ENCODE results near the gene C1orf50. TPM values are rescaled to one million over a fixed set of nuclear protein-coding genes. Genes with fewer than 3 reads are reported as not detected.

The C1orf50 gene
- total RNA-seq, 1 donor from 2014 or later = 3.8 TPM

DNA sequence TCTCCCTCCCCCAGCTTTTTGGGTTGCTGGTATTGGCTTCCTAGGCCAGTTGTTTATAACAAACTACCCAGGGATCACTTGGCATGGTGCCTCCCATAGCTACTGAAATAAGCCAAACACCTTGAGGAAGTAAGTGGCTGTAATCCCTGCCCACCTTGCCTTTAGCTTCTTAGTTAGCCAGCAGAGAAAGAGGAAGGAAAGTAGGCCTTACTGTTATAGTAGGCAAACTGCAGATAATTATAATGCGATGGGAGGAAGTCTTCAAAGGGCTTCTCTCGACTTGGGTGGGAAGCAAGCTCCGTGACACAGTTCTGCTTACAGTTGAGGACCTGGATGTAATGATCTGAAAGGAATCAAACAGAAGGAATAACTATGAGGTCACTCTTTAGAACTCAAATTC, 8.4 kb upstream of the C1orf50 start:
- DNase-seq (ENCODE audit: low read depth in 2 of 2) = no peak

GRCh38 chr1:42759114-42759513, 7.9 kb upstream of the C1orf50 start:
- no peak for DNase-seq (ENCODE audit: low read depth in 2 of 2)

GRCh38 chr1:42761567-42761966, 5.5 kb upstream of the C1orf50 start:
- DNase-seq (ENCODE audit: low read depth in 2 of 2) = no peak

GRCh38 chr1:42762269-42762668, 4.8 kb upstream of the C1orf50 start:
- peak in 1 of 2 donors; percentile 27 for DNase-seq (ENCODE audit: low read depth in 2 of 2)

DNA sequence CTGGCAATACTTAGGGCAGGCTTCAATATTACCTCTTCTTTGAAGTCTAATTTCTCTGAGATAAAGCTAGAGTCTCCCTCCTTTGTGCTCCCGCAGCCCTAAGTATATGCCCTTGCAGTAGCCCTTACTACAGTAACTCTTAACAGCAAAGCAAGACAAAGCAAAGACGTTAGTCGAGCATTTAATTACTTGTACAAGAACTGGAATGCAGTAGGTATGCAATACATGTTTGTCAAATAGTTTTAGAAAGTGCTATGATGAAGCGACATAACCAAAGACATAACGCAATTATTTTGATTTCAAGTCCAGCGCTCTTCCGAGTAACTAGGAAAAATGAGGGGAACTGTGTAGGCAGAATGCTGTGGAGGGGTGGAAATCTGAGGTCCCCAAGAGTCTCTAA, 1.8 kb upstream of the C1orf50 start:
- DNase-seq (ENCODE audit: low read depth in 2 of 2) = no peak

GRCh38 chr1:42765832-42766740, 963 bp upstream of the C1orf50 start:
- DNase-seq (ENCODE audit: low read depth in 2 of 2) = peak; percentile 74

GRCh38 chr1:42767510-42768000, 506 bp downstream of the C1orf50 start:
- DNase-seq (ENCODE audit: low read depth in 2 of 2) = no peak

DNA sequence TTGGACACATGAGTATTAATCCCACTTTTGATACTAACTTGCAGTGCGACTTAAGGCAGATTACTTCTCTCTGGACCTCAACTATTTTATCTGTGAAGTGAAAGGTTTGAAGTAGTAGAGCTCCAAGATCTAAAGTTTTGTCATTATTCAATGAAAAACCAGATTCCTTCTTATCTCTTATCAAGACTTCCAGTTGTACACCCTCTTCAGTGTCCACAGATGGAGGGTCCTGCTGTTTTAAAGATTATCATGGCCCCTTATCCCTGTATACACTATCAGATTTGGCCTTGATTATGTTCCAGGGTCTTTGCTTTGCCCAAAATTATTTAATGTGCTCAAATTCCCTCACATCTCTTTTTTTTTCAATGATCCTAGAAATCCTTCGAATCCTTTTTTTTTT, 1.1 kb downstream of the C1orf50 start:
- DNase-seq (ENCODE audit: low read depth in 2 of 2) = no peak

DNA sequence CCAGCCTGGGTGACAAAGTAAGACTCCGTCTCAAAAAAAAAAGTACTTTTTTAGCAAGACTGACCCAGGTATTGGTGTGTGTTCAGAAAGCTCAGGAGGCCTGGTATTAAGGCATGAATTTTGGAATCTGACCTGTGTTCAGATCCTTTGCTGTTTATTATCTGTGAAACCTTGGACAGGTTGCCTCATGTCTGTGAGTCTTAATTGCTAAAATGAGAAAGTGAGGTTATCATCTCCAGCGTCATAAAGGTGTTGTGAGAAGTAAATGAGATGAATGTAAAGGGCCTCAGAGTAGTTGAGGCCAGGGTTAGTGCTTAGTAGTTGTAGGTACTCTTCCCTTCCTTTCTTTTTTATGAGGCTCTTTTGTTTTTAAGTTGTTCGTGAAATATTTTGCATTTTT, 2.8 kb downstream of the C1orf50 start:
- no peak for DNase-seq (ENCODE audit: low read depth in 2 of 2)

GRCh38 chr1:42773420-42773819, 6.4 kb downstream of the C1orf50 start:
- DNase-seq (ENCODE audit: low read depth in 2 of 2) = no peak

- peak in 1 of 2 donors; percentile 15 for DNase-seq (ENCODE audit: low read depth in 2 of 2)
Measured at GRCh38 chr1:42774928-42775526, 8.0 kb downstream of the C1orf50 start.

DNA sequence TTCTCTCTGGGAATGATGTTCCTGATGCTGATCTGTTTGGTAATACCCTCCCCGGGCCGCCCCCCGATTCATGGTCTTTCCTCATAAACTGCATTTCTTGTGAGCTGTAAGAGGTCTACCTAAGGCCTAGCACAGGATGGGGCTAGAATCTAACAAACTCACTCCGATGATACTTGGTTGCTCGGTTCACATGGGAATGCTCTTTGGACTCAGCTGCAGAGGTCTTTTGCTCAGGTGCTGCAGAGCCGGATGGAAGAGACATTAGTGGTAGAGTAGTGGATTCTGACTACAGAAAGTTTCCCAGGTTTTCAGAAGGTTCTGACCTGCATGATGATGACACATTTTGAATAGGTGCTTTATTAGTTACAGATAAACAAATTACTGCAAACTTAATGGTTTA, 9.5 kb downstream of the C1orf50 start:
- no peak for DNase-seq (ENCODE audit: low read depth in 2 of 2)

DNA sequence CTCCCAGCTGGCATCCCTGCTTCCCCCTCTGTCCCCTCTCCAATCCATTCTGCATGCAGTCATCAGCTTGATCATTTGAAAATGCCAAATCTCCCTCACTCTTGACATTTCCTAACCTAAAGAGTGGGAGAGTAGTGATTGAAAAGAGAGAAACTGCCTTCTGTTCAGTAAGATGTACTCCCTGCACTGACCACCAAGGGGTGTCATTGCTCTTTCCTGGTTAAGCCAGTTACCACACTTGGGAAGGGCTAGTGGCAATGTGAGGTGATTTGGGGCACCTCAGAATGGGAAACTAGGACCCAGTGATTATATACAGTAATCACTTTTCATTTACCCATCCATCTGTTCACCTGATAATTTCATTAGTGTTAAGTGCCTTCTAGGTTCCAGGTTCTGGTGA, 10.8 kb downstream of the C1orf50 start:
- DNase-seq (ENCODE audit: low read depth in 2 of 2) = peak; percentile 57 to 70

- DNase-seq (ENCODE audit: low read depth in 2 of 2) = no peak
Measured at GRCh38 chr1:42779725-42780124, 12.7 kb downstream of the C1orf50 start.

DNA sequence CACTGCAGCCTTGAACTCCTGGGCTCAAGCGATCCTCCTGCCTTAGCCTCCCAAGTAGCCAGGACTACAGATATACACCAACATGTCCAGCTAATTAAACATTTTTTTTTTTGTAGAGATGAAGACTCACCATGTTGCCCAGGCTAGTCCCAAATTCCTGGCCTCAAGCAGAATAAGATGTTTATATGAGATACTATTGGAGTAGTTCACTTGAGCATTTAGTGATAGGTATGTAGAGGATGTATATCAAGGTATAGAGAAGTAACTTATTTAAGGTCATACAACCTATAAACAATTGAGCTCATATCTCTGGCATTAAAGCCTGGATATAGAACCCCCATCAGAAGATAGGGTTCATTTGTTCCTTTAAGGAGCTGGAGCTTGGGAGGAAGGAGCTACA, 13.1 kb downstream of the C1orf50 start:
- DNase-seq (ENCODE audit: low read depth in 2 of 2) = no peak

DNA sequence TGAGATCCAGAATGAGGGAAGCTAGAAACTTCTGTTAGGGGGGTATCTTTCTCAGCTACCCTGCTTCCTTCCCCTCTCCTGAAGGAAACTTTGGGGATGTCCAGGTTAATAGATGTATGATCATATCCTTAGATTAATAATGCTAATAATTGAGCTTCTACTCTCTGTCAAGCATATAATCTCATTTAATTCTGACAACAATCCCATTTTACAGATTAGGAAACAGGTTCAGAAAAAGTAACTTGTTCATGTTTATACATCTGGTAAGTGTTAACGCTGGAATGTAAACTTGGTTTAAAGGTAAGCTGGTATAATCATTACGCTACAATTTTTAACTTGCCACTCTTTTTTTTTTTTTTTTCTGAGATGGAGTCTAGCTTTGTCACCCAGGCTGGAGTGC, 16.0 kb downstream of the C1orf50 start:
- DNase-seq (ENCODE audit: low read depth in 2 of 2) = no peak

GRCh38 chr1:42784547-42784945, 17.5 kb downstream of the C1orf50 start:
- no peak for DNase-seq (ENCODE audit: low read depth in 2 of 2)

- peak; percentile 17 to 35 for DNase-seq (ENCODE audit: low read depth in 2 of 2)
Measured at GRCh38 chr1:42784946-42785693, 18.1 kb downstream of the C1orf50 start, which contains the start of gene TMEM269. Gene TMEM269 (plus strand): TSS chr1:42784991. CDS start chr1:42789894, 4,903 bp downstream.

DNA sequence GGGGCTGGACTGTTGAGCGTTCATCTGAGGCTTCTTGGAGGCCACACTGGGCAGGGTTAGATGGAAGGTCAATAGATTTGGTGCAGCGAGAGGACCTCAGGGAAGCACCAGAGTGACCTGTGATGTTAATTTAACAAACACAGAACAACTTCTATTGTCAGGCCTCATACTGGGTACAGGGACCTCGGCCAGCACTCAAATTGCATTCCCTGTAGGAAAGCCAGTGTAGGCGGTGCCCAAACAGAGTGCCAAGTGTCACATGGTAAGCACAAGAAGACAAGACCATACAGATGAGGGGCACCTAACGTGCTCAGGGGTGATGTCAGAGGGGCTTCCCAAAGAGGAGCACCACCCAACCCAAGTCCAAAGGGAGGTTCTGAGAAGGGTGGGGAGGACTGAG, 19.0 kb downstream of the C1orf50 start:
- DNase-seq (ENCODE audit: low read depth in 2 of 2) = no peak

GRCh38 chr1:42788021-42788420, 21.0 kb downstream of the C1orf50 start:
- no peak for DNase-seq (ENCODE audit: low read depth in 2 of 2)

DNA sequence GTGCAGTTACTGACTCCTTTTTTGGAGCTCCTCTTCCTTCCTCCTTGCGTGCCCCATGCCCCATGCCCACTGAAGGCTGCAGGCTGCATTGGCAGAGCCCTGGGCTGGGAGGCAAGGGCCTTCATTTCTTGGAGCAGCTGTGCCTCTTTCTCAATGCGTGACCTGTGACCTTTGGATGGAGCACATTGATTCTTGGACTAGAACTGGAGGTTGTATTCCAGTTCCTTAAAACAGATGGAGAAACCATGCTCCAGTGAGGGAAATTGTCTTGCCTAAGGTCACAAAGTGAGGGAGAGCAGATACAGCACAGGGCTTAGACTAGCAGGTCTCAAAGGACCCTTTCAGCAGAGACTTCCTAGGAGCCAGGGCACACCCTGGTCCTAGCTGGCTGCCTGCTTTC, 26.8 kb downstream of the C1orf50 start:
- DNase-seq (ENCODE audit: low read depth in 2 of 2) = no peak

GRCh38 chr1:42797414-42797813, 30.4 kb downstream of the C1orf50 start:
- DNase-seq (ENCODE audit: low read depth in 2 of 2) = no peak
